AG09309 (cell line): ENCODE results near the gene CPVL.

ENCODE experiments used
- DNase-seq: peaks from one replicate; pipeline ENCODE4 v3.0.0-alpha.2; 2010; ENCODE audit warnings: low read depth
- H3K4me3 ChIP-seq: 2 replicates; pipeline ENCODE4 v1.5.1; 2011; ENCODE audit warnings: mild to moderate bottlenecking, low read depth, low read length, moderate library complexity; ENCODE audit not compliant: control insufficient read depth
- CTCF ChIP-seq: IDR thresholded peaks from 2 replicates; pipeline ENCODE4 v1.5.1; 2011; ENCODE audit warnings: mild to moderate bottlenecking, low read depth, low read length, inconsistent platforms; ENCODE audit not compliant: insufficient read depth, control insufficient read depth; ENCODE audit errors: missing control alignments

CPVL gene

DNA sequence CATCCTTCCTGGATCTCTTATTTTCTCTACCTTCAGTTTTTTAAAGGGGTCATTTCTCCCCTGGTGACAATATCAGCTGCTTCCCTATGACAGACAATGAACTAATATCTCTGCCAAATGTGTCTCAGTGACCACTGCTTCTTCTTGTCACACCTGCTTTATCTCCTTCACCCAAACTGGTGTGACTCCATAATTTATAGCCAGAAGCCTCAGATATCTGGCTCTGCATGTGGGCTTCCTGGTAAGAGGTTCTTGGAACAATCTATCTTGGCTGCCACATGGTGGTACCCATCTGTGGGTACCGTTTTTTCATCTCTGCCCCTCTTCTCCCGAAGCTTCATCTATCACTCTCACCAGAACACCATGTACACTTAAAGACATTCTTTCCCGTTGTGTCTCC is 37.0 kb downstream of the CPVL start:
- no peak overlapping the region for H3K4me3 ChIP-seq
- no peak for TF ChIP-seq CTCF
- DNase-seq, result no peak

GRCh38 chr7:29107056-29107455 is 39.3 kb downstream of the CPVL start:
- no peak for TF ChIP-seq CTCF
- H3K4me3 ChIP-seq, result no peak overlapping the region
- no peak for DNase-seq

GRCh38 chr7:29106669-29106988 is 39.7 kb downstream of the CPVL start:
- no peak for TF ChIP-seq CTCF
- no peak for DNase-seq
- no peak overlapping the region for H3K4me3 ChIP-seq

- TF ChIP-seq CTCF, result peak; percentile 93
- peak; percentile 37 for DNase-seq
- H3K4me3 ChIP-seq, result no peak overlapping the region
Measured at GRCh38 chr7:29105752-29106668, 40.3 kb downstream of the CPVL start.

DNA sequence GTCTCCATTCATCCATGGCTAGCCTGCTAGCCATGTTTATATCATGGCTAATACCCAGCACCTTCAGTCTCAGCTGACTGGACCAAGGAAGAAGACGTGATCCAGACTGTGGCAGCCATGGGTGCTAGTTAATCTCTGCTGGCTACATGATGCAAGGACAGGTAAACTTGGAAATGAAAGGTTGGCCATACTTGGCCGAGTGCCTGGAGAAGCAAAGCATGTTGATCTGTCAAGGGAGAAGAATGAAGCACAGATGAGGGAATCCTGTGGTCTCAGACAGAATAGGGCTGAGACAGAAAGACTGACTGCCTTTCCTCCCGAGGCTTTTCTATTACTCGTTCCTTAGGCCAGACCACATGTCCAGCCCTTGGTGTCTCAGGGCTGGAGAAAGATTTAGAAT is 41.1 kb downstream of the CPVL start:
- DNase-seq, result no peak
- no peak for TF ChIP-seq CTCF
- H3K4me3 ChIP-seq, result no peak overlapping the region

DNA sequence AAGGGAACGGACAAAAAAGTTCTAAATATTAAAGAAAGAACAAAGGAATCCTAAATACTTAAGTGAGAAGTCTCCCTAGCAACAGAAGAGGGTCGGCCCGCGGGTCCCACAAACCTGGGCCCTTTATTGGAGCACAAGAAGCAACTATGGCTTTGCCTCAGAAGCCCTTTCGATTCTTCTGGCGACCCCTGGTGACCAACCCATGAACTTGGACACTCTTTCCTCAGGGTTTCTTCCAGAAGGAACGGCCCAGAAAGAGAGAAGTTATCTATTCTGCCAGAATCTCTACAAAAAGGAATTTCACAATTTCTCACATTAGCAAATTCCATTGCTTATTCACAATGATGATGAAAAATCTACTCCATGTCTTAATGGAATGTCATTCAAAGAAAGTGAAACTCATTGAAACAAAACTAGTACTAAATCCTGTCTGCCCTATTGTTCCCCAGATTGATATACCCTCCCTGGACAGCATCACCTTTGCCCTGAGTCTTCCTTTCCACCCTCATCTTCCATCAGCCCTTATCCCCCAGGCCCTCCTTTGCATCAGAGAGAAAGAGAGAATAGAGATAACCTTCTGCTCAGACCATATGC is 43.7 kb downstream of the CPVL start:
- peak; percentile 53 for DNase-seq
- H3K4me3 ChIP-seq, result no peak overlapping the region
- peak; percentile 75 for TF ChIP-seq CTCF

DNA sequence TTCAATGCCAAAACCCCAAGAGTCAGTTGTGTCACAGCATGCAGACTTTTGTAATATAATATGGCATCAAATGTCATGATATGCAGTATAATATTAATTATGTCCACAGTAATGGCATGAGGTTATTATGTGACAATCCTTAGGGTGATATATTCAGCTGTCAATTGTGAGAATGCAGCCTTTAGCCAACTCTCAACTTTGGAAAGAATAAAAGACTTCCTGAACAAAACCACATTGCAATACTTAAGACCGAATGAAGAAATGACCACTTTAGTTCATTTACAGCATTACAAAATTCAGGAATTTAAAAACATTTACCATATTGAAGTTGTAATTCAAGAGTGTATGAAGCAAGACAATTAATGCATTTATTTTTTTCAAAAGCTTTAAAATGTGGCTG is 45.4 kb downstream of the CPVL start:
- no peak for TF ChIP-seq CTCF

More for the DNA sequence above, 45.4 kb downstream of the CPVL start:
- no peak overlapping the region for H3K4me3 ChIP-seq
- DNase-seq, result no peak
